H9 (cell line): ENCODE results near the gene AGTPBP1. TPM values are rescaled to one million over a fixed set of nuclear protein-coding genes. Genes with fewer than 3 reads are reported as not detected.

ENCODE experiments used
- DNase-seq: peaks from one replicate; pipeline ENCODE4 v3.0.0-alpha.2; 2017
- H2AFZ ChIP-seq: one replicate; pipeline ENCODE4 v1.6.1; 2013; ENCODE audit warnings: mild to moderate bottlenecking, low read length, control low read depth, moderate library complexity
- H2AK5ac ChIP-seq: 2 replicates; pipeline ENCODE4 v1.6.1; 2013; ENCODE audit warnings: low read length, control low read depth, mixed read lengths; ENCODE audit not compliant: insufficient read length
- H2BK120ac ChIP-seq: one replicate; pipeline ENCODE4 v1.6.1; 2013; ENCODE audit warnings: low read depth, mild to moderate bottlenecking, low read length, control low read depth, inconsistent platforms; ENCODE audit not compliant: poor library complexity, severe bottlenecking
- H2BK12ac ChIP-seq: 2 replicates; pipeline ENCODE4 v1.6.1; 2013; ENCODE audit warnings: low read length, control low read depth, mixed read lengths, low read depth; ENCODE audit not compliant: insufficient read length
- H2BK15ac ChIP-seq: 2 replicates; pipeline ENCODE4 v1.6.1; 2013; ENCODE audit warnings: low read depth, low read length, control low read depth
- H2BK20ac ChIP-seq: one replicate; pipeline ENCODE4 v1.6.1; 2013; ENCODE audit warnings: low read depth, mild to moderate bottlenecking, low read length, control low read depth, inconsistent platforms; ENCODE audit not compliant: poor library complexity, severe bottlenecking
- H2BK5ac ChIP-seq: 2 replicates; pipeline ENCODE4 v1.6.1; 2013; ENCODE audit warnings: low read length, control low read depth, mixed read lengths; ENCODE audit not compliant: insufficient read length
- H3K14ac ChIP-seq: 2 replicates; pipeline ENCODE4 v1.6.1; 2013; ENCODE audit warnings: low read length, control low read depth; ENCODE audit not compliant: insufficient read depth
- H3K18ac ChIP-seq: 2 replicates; pipeline ENCODE4 v1.6.1; 2013; ENCODE audit warnings: low read depth, mild to moderate bottlenecking, mixed read lengths, low read length, control low read depth; ENCODE audit not compliant: insufficient read length
- H3K23ac ChIP-seq: 2 replicates; pipeline ENCODE4 v1.6.1; 2013; ENCODE audit warnings: low read length, control low read depth, mixed read lengths, low read depth; ENCODE audit not compliant: insufficient read length
- H3K23me2 ChIP-seq: 2 replicates; pipeline ENCODE4 v1.6.1; 2013; ENCODE audit warnings: low read depth, mild to moderate bottlenecking, mixed read lengths, low read length, control low read depth; ENCODE audit not compliant: insufficient read length, poor library complexity, severe bottlenecking
- H3K27ac ChIP-seq: 2 replicates; pipeline ENCODE4 v1.5.1; 2013; ENCODE audit warnings: low read length, control low read depth, mixed read lengths, low read depth; ENCODE audit not compliant: insufficient read length
- H3K27me3 ChIP-seq: 2 replicates; pipeline ENCODE4 v1.6.1; 2013; ENCODE audit warnings: low read length, control low read depth, inconsistent platforms; ENCODE audit not compliant: insufficient read depth
- H3K4ac ChIP-seq: 2 replicates; pipeline ENCODE4 v1.6.1; 2013; ENCODE audit warnings: low read depth, mild to moderate bottlenecking, control low read depth, inconsistent platforms, low read length, moderate library complexity
- H3K4me1 ChIP-seq: 2 replicates; pipeline ENCODE4 v1.6.1; 2013; ENCODE audit warnings: low read length, control low read depth, inconsistent platforms; ENCODE audit not compliant: insufficient read depth
- H3K4me2 ChIP-seq: 2 replicates; pipeline ENCODE4 v1.6.1; 2013; ENCODE audit warnings: low read length, control low read depth, mixed read lengths; ENCODE audit not compliant: insufficient read length, insufficient read depth
- H3K56ac ChIP-seq: 2 replicates; pipeline ENCODE4 v1.6.1; 2013; ENCODE audit warnings: low read depth, mild to moderate bottlenecking, mixed read lengths, low read length, control low read depth; ENCODE audit not compliant: insufficient read length
- H3K79me1 ChIP-seq: 2 replicates; pipeline ENCODE4 v1.6.1; 2013; ENCODE audit warnings: low read depth, mild to moderate bottlenecking, moderate library complexity, low read length, control low read depth, inconsistent platforms; ENCODE audit not compliant: insufficient read depth, poor library complexity, severe bottlenecking
- H3K79me2 ChIP-seq: 2 replicates; pipeline ENCODE4 v1.6.1; 2013; ENCODE audit warnings: low read length, control low read depth, inconsistent platforms; ENCODE audit not compliant: insufficient read depth
- H3K9ac ChIP-seq: 2 replicates; pipeline ENCODE4 v1.6.1; 2013; ENCODE audit warnings: low read length, control low read depth, mixed read lengths; ENCODE audit not compliant: insufficient read length; ENCODE audit errors: extremely low read depth
- H3K9me3 ChIP-seq: one replicate; pipeline ENCODE4 v1.6.1; 2013; ENCODE audit warnings: low read depth, low read length, inconsistent platforms; ENCODE audit not compliant: control insufficient read depth
- H3T11ph ChIP-seq: one replicate; pipeline ENCODE4 v1.6.1; 2013; ENCODE audit warnings: mild to moderate bottlenecking, low read length, control low read depth, inconsistent platforms
- H4K20me1 ChIP-seq: one replicate; pipeline ENCODE4 v1.6.1; 2013; ENCODE audit not compliant: control insufficient read depth, insufficient read length, insufficient read depth
- H4K5ac ChIP-seq: 2 replicates; pipeline ENCODE4 v1.6.1; 2013; ENCODE audit warnings: low read depth, mild to moderate bottlenecking, mixed read lengths, low read length, control low read depth; ENCODE audit not compliant: insufficient read length
- H4K8ac ChIP-seq: replicated peaks from 2 replicates; pipeline ENCODE4 v1.6.1; 2013; ENCODE audit warnings: low read length, control low read depth, mixed read lengths, low read depth; ENCODE audit not compliant: insufficient read length
- H4K91ac ChIP-seq: 2 replicates; pipeline ENCODE4 v1.6.1; 2013; ENCODE audit warnings: low read depth, mild to moderate bottlenecking, moderate library complexity, mixed read lengths, low read length, control low read depth; ENCODE audit not compliant: insufficient read length
- H3K27ac Mint-ChIP-seq, 3 experiments: 2 replicates in 2 of 3; 3 replicates in 1 of 3; pipeline ENCODE4 v1.8.0; 2020 to 2021; ENCODE audit warnings: mixed read lengths in 3 of 3, mild to moderate bottlenecking in 1 of 3, moderate library complexity in 1 of 3
- H3K27me3 Mint-ChIP-seq: 2 replicates; pipeline ENCODE4 v1.8.0; 2021; ENCODE audit warnings: low read depth, mild to moderate bottlenecking, moderate library complexity, mixed read lengths
- H3K36me3 Mint-ChIP-seq, 3 experiments: 2 replicates in 2 of 3; 3 replicates in 1 of 3; pipeline ENCODE4 v1.8.0; 2020 to 2021; ENCODE audit warnings: low read depth in 3 of 3, mixed read lengths in 3 of 3; ENCODE audit not compliant: insufficient read depth in 1 of 3
- H3K4me1 Mint-ChIP-seq, 2 experiments: 2 replicates each; pipeline ENCODE4 v1.8.0; 2020; ENCODE audit warnings: mixed read lengths in 2 of 2
- H3K4me3 Mint-ChIP-seq, 2 experiments: 2 replicates in 1 of 2; 3 replicates in 1 of 2; pipeline ENCODE4 v1.8.0; 2020 to 2021; ENCODE audit warnings: mild to moderate bottlenecking in 2 of 2, mixed read lengths in 2 of 2, moderate library complexity in 1 of 2
- H3K9me3 Mint-ChIP-seq, 2 experiments: 2 replicates in 1 of 2; 3 replicates in 1 of 2; pipeline ENCODE4 v1.8.0; 2020; ENCODE audit warnings: mild to moderate bottlenecking in 2 of 2, mixed read lengths in 2 of 2, moderate library complexity in 1 of 2
- CTCF ChIP-seq: fragments of 200-600 bp; sonication (generic); conservative IDR thresholded peaks from 3 replicates; pipeline ENCODE4 v1.8.0; 2021; ENCODE audit warnings: antibody characterized with exemption, mild to moderate bottlenecking
- WGBS: extraction: QIAGEN DNeasy Blood & Tissue Kit; methylation state at CpG from one replicate; pipeline ENCODE4 v1.1.7; 2013; ENCODE audit warnings: missing lambda C conversion rate, low lambda C conversion rate, mixed read lengths; ENCODE audit not compliant: insufficient read length; ENCODE audit errors: extremely low coverage; 5-methylcytosine and 5-hydroxymethylcytosine counted together
- total RNA-seq: library from RNA; stranded (reverse); gene quantifications from 2 replicates; pipeline ENCODE4 v1.2.1, GENCODE V29; 2021

The AGTPBP1 gene
- total RNA-seq, 1 experiment from 2014 or later, result 53.1 TPM

GRCh38 chr9:85615792-85616191, 126.0 kb downstream of the AGTPBP1 start:
- Histone ChIP-seq H3K18ac (no peak overlapping the region), H4K5ac (no peak overlapping the region), H3K56ac (no peak overlapping the region), H3K23me2 (no peaks in the 10 kb centered on the region), H3K23ac (no peak overlapping the region), H2AK5ac (no peak overlapping the region), H3K4me2 (no peak overlapping the region), H3T11ph (no peak overlapping the region), H2BK12ac (no peak overlapping the region), H3K4me1 (no peaks in the 10 kb centered on the region), H2BK20ac (no peak overlapping the region), H3K27me3 (no peaks in the 10 kb centered on the region), H3K79me2 (no peaks in the 10 kb centered on the region), H3K9me3 (no peaks in the 10 kb centered on the region), H3K9ac (no peak overlapping the region), H2BK120ac (no peak overlapping the region), H3K4ac (no peak overlapping the region), H4K8ac (no peak overlapping the region), H3K14ac (no peak overlapping the region), H2AFZ (no peak overlapping the region), H2BK15ac (no peak overlapping the region), H2BK5ac (no peak overlapping the region), H4K20me1 (no peaks in the 10 kb centered on the region), H3K27ac (no peak overlapping the region), H3K79me1 (no peaks in the 10 kb centered on the region), H4K91ac (no peak overlapping the region)
- H3K9me3 Mint-ChIP-seq, result no peaks in the 10 kb centered on the region
- no peaks in the 10 kb centered on the region for H3K4me1 Mint-ChIP-seq
- peaks cover 0 to 4% (median 2%) of the 10 kb centered on the region in 3 experiments; a peak in 4 of 7 replicates for H3K36me3 Mint-ChIP-seq
- H3K4me3 Mint-ChIP-seq, result no peak overlapping the region
- DNase-seq, result no peak
- H3K27me3 Mint-ChIP-seq, result no peaks in the 10 kb centered on the region
- no peak overlapping the region for H3K27ac Mint-ChIP-seq
- WGBS, result no CpG with 5 or more reads among the region's 1 CpG
- no peak for TF ChIP-seq CTCF
